Stomach smooth muscle (tissue), 2 donors: ENCODE measurements around the gene GPR139.

ENCODE experiments used
- H3K27ac ChIP-seq: one replicate; pipeline ENCODE4 v1.7.0; 2013; ENCODE audit warnings: mild to moderate bottlenecking, low read length, inconsistent platforms
- H3K27me3 ChIP-seq, 2 donors: one replicate each; pipeline ENCODE4 v1.7.0; 2013; ENCODE audit warnings: low read length in 2 of 2; ENCODE audit not compliant: insufficient read depth in 2 of 2, control insufficient read depth in 1 of 2
- H3K36me3 ChIP-seq, 2 donors: one replicate each; pipeline ENCODE4 v1.7.0; 2013; ENCODE audit warnings: low read length in 2 of 2; ENCODE audit not compliant: control insufficient read depth in 2 of 2, insufficient read depth in 2 of 2
- H3K4me1 ChIP-seq: one replicate; pipeline ENCODE4 v1.7.0; 2013; ENCODE audit warnings: low read length; ENCODE audit not compliant: control insufficient read depth, insufficient read depth
- H3K4me3 ChIP-seq, 2 donors: one replicate each; pipeline ENCODE4 v1.7.0; 2013; ENCODE audit warnings: low read length in 2 of 2
- H3K9ac ChIP-seq, 2 donors: one replicate each; pipeline ENCODE4 v1.7.0; 2013; ENCODE audit warnings: low read length in 2 of 2, mild to moderate bottlenecking in 1 of 2
- H3K9me3 ChIP-seq, 2 donors: one replicate each; pipeline ENCODE4 v1.7.0; 2013; ENCODE audit warnings: low read length in 2 of 2; ENCODE audit not compliant: control insufficient read depth in 2 of 2
- donor health status: healthy.
- donor health status: Pancreatic carcinoma.

The GPR139 gene

GRCh38 chr16:20089246-20089965 lies 15.7 kb upstream of the GPR139 start:
- H3K27me3 ChIP-seq = no peaks in the 10 kb centered on the region
- H3K36me3 ChIP-seq = no peaks in the 10 kb centered on the region
- H3K4me1 ChIP-seq = no peaks in the 10 kb centered on the region
- H3K4me3 ChIP-seq = no peak overlapping the region
- no peak overlapping the region for H3K9ac ChIP-seq
- no peaks in the 10 kb centered on the region for H3K9me3 ChIP-seq
- no peak overlapping the region for H3K27ac ChIP-seq

- H3K4me1 ChIP-seq = no peaks in the 10 kb centered on the region
- H3K9me3 ChIP-seq = no peaks in the 10 kb centered on the region
These were observed 11.0 kb upstream of the GPR139 start for GRCh38 chr16:20084624-20085226.

GRCh38 chr16:20079106-20079505 lies 5.4 kb upstream of the GPR139 start:
- Histone ChIP-seq H3K4me1 (no peaks in the 10 kb centered on the region), H3K27ac (no peak overlapping the region), H3K4me3 (no peak overlapping the region), H3K27me3 (peaks cover 8 to 9% of the 10 kb centered on the region in 2 donors), H3K9ac (no peak overlapping the region), H3K9me3 (no peaks in the 10 kb centered on the region), H3K36me3 (no peaks in the 10 kb centered on the region)

More at GRCh38 chr16:20084624-20085226, 11.0 kb upstream of the GPR139 start:
- H3K36me3 ChIP-seq = no peaks in the 10 kb centered on the region
- peaks cover 0 to 3% of the 10 kb centered on the region in 2 donors for H3K27me3 ChIP-seq
- no peak overlapping the region for H3K9ac ChIP-seq
- no peak overlapping the region for H3K27ac ChIP-seq
- no peak overlapping the region for H3K4me3 ChIP-seq

- H3K4me3 ChIP-seq = no peak overlapping the region
- no peaks in the 10 kb centered on the region for H3K4me1 ChIP-seq
- H3K9ac ChIP-seq = no peak overlapping the region
- H3K36me3 ChIP-seq = no peaks in the 10 kb centered on the region
- peaks cover 19 to 31% of the 10 kb centered on the region in 2 donors for H3K27me3 ChIP-seq
- H3K27ac ChIP-seq = no peak overlapping the region
- H3K9me3 ChIP-seq = no peaks in the 10 kb centered on the region
These were observed 1.6 kb upstream of the GPR139 start for GRCh38 chr16:20075243-20075642.

- peaks cover 22 to 31% of the 10 kb centered on the region in 2 donors for H3K27me3 ChIP-seq
- no peak overlapping the region for H3K27ac ChIP-seq
- peaks cover 0 to 2% of the 10 kb centered on the region in 2 donors for H3K9me3 ChIP-seq
- no peak overlapping the region for H3K9ac ChIP-seq
- no peaks in the 10 kb centered on the region for H3K4me1 ChIP-seq
- no peak overlapping the region for H3K4me3 ChIP-seq
- H3K36me3 ChIP-seq = no peaks in the 10 kb centered on the region
These were observed 655 bp upstream of the GPR139 start for GRCh38 chr16:20074099-20074991.

- Histone ChIP-seq H3K9ac (no peak overlapping the region), H3K4me3 (no peak overlapping the region), H3K9me3 (peaks cover 0 to 2% of the 10 kb centered on the region in 2 donors), H3K4me1 (no peaks in the 10 kb centered on the region), H3K27me3 (peaks cover 22 to 31% of the 10 kb centered on the region in 2 donors), H3K27ac (no peak overlapping the region), H3K36me3 (no peaks in the 10 kb centered on the region)
These were observed 852 bp downstream of the GPR139 start for GRCh38 chr16:20072874-20073202.

GRCh38 chr16:20072146-20072873 lies 1.4 kb downstream of the GPR139 start:
- H3K9ac ChIP-seq = no peak overlapping the region
- no peaks in the 10 kb centered on the region for H3K36me3 ChIP-seq
- H3K27ac ChIP-seq = no peak overlapping the region
- no peak overlapping the region for H3K4me3 ChIP-seq
- peaks cover 22 to 31% of the 10 kb centered on the region in 2 donors for H3K27me3 ChIP-seq
- no peaks in the 10 kb centered on the region for H3K4me1 ChIP-seq
- peaks cover 0 to 2% of the 10 kb centered on the region in 2 donors for H3K9me3 ChIP-seq

GRCh38 chr16:20064931-20065330 lies 8.8 kb downstream of the GPR139 start:
- Histone ChIP-seq H3K27me3 (peaks cover 0 to 3% of the 10 kb centered on the region in 2 donors), H3K4me1 (no peaks in the 10 kb centered on the region), H3K4me3 (no peak overlapping the region), H3K27ac (no peak overlapping the region), H3K9ac (no peak overlapping the region), H3K36me3 (no peaks in the 10 kb centered on the region), H3K9me3 (peaks cover 0 to 4% of the 10 kb centered on the region in 2 donors)

GRCh38 chr16:20064520-20064919 lies 9.2 kb downstream of the GPR139 start:
- no peaks in the 10 kb centered on the region for H3K4me1 ChIP-seq
- H3K27me3 ChIP-seq = no peaks in the 10 kb centered on the region
- no peak overlapping the region for H3K9ac ChIP-seq
- no peak overlapping the region for H3K27ac ChIP-seq
- no peaks in the 10 kb centered on the region for H3K36me3 ChIP-seq
- H3K9me3 ChIP-seq = peaks cover 0 to 2% of the 10 kb centered on the region in 2 donors
- H3K4me3 ChIP-seq = no peak overlapping the region

GRCh38 chr16:20061132-20061531 lies 12.6 kb downstream of the GPR139 start:
- Histone ChIP-seq H3K36me3 (no peaks in the 10 kb centered on the region), H3K27ac (no peak overlapping the region), H3K9me3 (peaks cover 0 to 2% of the 10 kb centered on the region in 2 donors), H3K4me3 (no peak overlapping the region), H3K4me1 (no peaks in the 10 kb centered on the region), H3K27me3 (no peaks in the 10 kb centered on the region), H3K9ac (no peak overlapping the region)
